Fibroblast of lung (primary cell): ENCODE measurements around the gene CD6. TPM values are rescaled to one million over a fixed set of nuclear protein-coding genes. Genes with fewer than 3 reads are reported as not detected.

ENCODE experiments used
- DNase-seq, 2 donors: peaks; one replicate each; pipeline versions ENCODE4 v3.0.0 to v3.0.0-alpha.2; 2010; ENCODE audit warnings: low read depth in 2 of 2
- H2AFZ ChIP-seq: 2 replicates; pipeline ENCODE4 v1.5.1; 2012; ENCODE audit warnings: low read length, control low read depth, inconsistent platforms
- H3K27ac ChIP-seq: 2 replicates; pipeline ENCODE4 v1.5.1; 2011; ENCODE audit warnings: low read length, control low read depth; ENCODE audit not compliant: insufficient read depth
- H3K27me3 ChIP-seq: 2 replicates; pipeline ENCODE4 v1.5.1; 2011; ENCODE audit warnings: mild to moderate bottlenecking, low read length; ENCODE audit not compliant: control insufficient read depth, insufficient read depth
- H3K36me3 ChIP-seq: 2 replicates; pipeline ENCODE4 v1.5.1; 2011; ENCODE audit warnings: low read length; ENCODE audit not compliant: control insufficient read depth, insufficient read depth
- H3K4me1 ChIP-seq: 2 replicates; pipeline ENCODE4 v1.5.1; 2011; ENCODE audit warnings: low read length; ENCODE audit not compliant: control insufficient read depth, insufficient read depth; ENCODE audit errors: extremely low read depth
- H3K4me2 ChIP-seq: 2 replicates; pipeline ENCODE4 v1.5.1; 2011; ENCODE audit warnings: low read length, control low read depth; ENCODE audit not compliant: insufficient read depth; ENCODE audit errors: extremely low read depth
- H3K4me3 ChIP-seq, 4 experiments: fragments of 200-600 bp in 1 of 4; sonication (generic) in 1 of 4; replicated peaks in 1 of 4; 2 replicates each; pipeline ENCODE4 v1.5.1; 2011 to 2016; ENCODE audit warnings: low read length in 4 of 4, low read depth in 3 of 4, mild to moderate bottlenecking in 3 of 4, control low read depth in 2 of 4, inconsistent platforms in 1 of 4, mixed read lengths in 1 of 4; ENCODE audit not compliant: insufficient read depth in 1 of 4; ENCODE audit errors: control extremely low read depth in 1 of 4
- H3K79me2 ChIP-seq: 2 replicates; pipeline ENCODE4 v1.5.1; 2012; ENCODE audit warnings: mild to moderate bottlenecking, low read length, inconsistent platforms; ENCODE audit not compliant: control insufficient read depth, insufficient read depth
- H3K9ac ChIP-seq: 2 replicates; pipeline ENCODE4 v1.5.1; 2011; ENCODE audit warnings: mild to moderate bottlenecking, low read length, control low read depth; ENCODE audit not compliant: insufficient read depth
- H3K9me3 ChIP-seq: 2 replicates; pipeline ENCODE4 v1.5.1; 2012; ENCODE audit warnings: low read depth, low read length; ENCODE audit not compliant: control insufficient read depth, insufficient read depth
- H4K20me1 ChIP-seq: 2 replicates; pipeline ENCODE4 v1.5.1; 2011; ENCODE audit warnings: low read length; ENCODE audit not compliant: control insufficient read depth, insufficient read depth; ENCODE audit errors: extremely low read depth
- EZH2 ChIP-seq: IDR thresholded peaks from 2 replicates; pipeline ENCODE4 v1.5.1; 2012; ENCODE audit warnings: low read length, control low read depth, mild to moderate bottlenecking; ENCODE audit errors: missing control alignments
- polyA plus RNA-seq, 2 donors: library from polyadenylated mRNA; depleted of rRNA in 1 of 2; stranded (reverse) in 1 of 2; unstranded in 1 of 2; fragments of >200 nt; gene quantifications; 2 replicates each; pipeline ENCODE4 v1.2.1, GENCODE V29; 2011 to 2012; ENCODE audit warnings: missing spikeins in 1 of 2
- total RNA-seq: library from RNA; depleted of rRNA; stranded (reverse); fragments of >200 nt; gene quantifications from 2 replicates; pipeline ENCODE4 v1.2.1, GENCODE V29; 2014
- TF ChIP-seq, protein P1 (sequence below), 2 donors: IDR thresholded peaks in 1 of 2; conservative IDR thresholded peaks in 1 of 2; 1 replicate in 1 of 2; 2 replicates in 1 of 2; pipeline ENCODE4 v1.5.1; 2011 to 2012; ENCODE audit warnings: low read length in 2 of 2, control low read depth in 1 of 2, inconsistent platforms in 1 of 2, low read depth in 1 of 2, mild to moderate bottlenecking in 1 of 2

Gene CD6
- total and polyA plus RNA-seq, 2 donors (not counting 1 experiment from before 2014, with no cell fraction given) = not detected

DNA sequence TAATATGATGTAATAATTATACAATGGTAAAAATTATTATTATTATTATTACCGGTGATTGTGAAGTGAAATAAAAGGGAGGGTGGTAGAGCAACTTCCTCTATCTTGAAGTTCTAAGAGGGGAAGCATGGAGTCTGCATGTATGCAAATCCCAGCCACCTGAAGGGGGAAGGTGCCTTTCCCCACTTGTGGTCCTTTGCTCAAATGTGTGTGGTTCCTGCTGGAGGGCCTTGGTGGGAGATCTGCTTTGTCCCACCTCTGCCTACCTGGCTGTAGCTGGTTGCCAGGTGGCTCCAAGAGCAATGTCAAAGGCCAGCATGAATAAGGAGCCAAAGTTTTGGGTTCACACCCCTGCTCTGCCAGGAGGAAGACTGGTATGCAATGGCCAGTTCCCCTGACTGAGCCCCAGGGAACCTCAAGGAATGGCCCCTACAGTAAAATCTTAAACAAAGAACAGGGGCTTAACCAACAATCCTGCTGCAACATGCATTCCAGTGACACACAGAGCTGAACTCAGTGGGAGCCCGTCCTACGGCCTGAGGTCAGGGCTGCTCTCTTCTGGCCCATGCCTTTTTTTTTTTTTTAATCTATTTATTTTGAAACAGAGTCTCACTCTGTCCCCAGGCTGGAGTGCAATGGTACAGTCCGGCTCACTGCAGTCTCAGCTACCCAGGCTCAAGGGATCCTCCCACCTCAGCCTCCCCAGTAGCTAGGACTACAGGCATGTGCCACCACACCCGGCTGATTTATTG, 38.7 kb upstream of the CD6 start:
- no peaks in the 10 kb centered on the region for H3K4me1 ChIP-seq
- no peak overlapping the region for H2AFZ ChIP-seq
- no peaks in the 10 kb centered on the region for H3K27me3 ChIP-seq
- no peak overlapping the region for H3K4me2 ChIP-seq
- no peak overlapping the region for H3K27ac ChIP-seq
- DNase-seq = no peak
- no peak overlapping the region for H3K4me3 ChIP-seq
- TF ChIP-seq, protein P1, sequence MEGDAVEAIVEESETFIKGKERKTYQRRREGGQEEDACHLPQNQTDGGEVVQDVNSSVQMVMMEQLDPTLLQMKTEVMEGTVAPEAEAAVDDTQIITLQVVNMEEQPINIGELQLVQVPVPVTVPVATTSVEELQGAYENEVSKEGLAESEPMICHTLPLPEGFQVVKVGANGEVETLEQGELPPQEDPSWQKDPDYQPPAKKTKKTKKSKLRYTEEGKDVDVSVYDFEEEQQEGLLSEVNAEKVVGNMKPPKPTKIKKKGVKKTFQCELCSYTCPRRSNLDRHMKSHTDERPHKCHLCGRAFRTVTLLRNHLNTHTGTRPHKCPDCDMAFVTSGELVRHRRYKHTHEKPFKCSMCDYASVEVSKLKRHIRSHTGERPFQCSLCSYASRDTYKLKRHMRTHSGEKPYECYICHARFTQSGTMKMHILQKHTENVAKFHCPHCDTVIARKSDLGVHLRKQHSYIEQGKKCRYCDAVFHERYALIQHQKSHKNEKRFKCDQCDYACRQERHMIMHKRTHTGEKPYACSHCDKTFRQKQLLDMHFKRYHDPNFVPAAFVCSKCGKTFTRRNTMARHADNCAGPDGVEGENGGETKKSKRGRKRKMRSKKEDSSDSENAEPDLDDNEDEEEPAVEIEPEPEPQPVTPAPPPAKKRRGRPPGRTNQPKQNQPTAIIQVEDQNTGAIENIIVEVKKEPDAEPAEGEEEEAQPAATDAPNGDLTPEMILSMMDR (conservative IDR thresholded peaks at IDR 0.05 in 1 of 2, IDR thresholded peaks at IDR 0.05 in 1 of 2; ENCODE audit: low read depth in 1 of 2, low read length in 2 of 2) = no peak
- TF ChIP-seq EZH2 = no peak
- H3K36me3 ChIP-seq = no peaks in the 10 kb centered on the region
- H3K79me2 ChIP-seq = no peaks in the 10 kb centered on the region
- no peaks in the 10 kb centered on the region for H3K9me3 ChIP-seq
- H3K9ac ChIP-seq = no peak overlapping the region
- H4K20me1 ChIP-seq = no peaks in the 10 kb centered on the region

DNA sequence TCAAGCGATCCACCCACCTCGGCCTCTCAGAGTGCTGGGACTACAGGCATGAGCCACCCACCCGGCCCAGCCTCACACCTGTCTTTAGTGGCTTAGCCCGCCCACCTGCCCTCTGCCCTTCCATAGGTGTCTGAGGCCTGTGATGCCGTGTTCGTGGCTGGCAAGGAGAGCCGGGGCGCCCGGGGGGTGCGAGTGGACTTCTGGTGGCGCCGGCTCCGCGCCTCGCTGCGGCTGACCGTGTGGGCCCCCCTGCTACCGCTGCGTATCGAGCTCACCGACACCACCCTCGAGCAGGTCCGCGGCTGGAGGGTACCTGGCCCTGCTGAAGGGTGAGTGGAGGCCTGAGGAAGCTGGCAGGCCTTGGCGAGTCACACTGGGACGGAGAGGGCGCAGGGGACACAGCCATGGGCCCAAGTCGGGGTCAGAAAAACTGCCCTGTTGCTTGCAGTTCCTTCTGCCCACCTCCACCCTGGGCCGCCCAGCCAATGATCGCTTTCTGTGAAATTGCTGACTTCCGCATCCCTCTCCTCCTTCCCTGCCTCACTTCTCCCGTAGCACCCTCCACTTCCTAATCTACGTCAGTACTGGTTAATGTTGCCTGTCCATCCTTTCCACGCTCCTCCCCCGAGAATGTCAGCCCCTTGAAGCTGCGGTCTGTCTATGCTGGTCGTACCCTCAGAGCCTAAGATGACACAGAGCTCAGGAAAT, 37.9 kb upstream of the CD6 start:
- H3K27ac ChIP-seq = no peak overlapping the region
- no peak for DNase-seq
- no peaks in the 10 kb centered on the region for H3K79me2 ChIP-seq
- H3K4me3 ChIP-seq = no peak overlapping the region
- no peaks in the 10 kb centered on the region for H3K4me1 ChIP-seq
- no peaks in the 10 kb centered on the region for H3K27me3 ChIP-seq
- no peak overlapping the region for H2AFZ ChIP-seq
- H3K9me3 ChIP-seq = no peaks in the 10 kb centered on the region
- no peaks in the 10 kb centered on the region for H4K20me1 ChIP-seq
- H3K4me2 ChIP-seq = no peak overlapping the region
- no peak for TF ChIP-seq EZH2
- TF ChIP-seq, protein P1 (conservative IDR thresholded peaks at IDR 0.05 in 1 of 2, IDR thresholded peaks at IDR 0.05 in 1 of 2; ENCODE audit: low read depth in 1 of 2, low read length in 2 of 2) = no peak
- no peak overlapping the region for H3K9ac ChIP-seq
- no peaks in the 10 kb centered on the region for H3K36me3 ChIP-seq

DNA sequence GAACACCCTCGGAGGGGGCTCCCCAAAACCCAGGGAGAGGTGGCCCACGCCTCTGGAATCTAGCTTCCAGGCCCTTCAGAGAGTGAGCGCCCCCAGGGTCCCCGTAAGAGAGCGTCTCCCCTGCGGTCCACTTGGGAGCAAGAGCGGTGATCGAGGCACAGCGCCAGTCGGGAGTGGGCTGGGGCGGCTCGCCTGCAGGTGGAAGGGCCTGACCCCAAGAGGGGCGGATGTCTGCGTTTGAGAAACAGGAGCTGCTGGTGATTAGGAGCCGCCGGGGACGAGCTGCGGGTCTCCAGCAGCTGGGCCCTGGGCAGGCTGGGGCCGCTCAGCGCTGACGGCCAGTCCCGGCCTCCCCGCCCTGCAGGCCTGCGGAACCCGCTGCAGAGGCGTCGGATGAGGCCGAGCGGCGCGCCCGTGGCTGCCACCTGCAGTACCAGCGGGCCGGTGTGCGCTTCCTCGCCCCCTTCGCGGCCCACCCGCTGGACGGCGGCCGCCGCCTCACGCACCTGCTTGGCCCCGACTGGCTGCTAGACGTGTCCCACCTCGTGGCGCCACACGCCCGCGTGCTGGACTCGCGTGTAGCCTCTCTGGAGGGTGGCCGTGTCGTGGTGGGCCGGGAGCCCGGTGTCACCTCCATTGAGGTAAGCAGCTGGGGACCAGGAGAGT, 37.2 kb upstream of the CD6 start:
- Histone ChIP-seq H3K4me1 (no peaks in the 10 kb centered on the region), H3K4me2 (no peak overlapping the region), H3K9me3 (no peaks in the 10 kb centered on the region), H4K20me1 (no peaks in the 10 kb centered on the region), H3K27me3 (no peaks in the 10 kb centered on the region), H3K36me3 (no peaks in the 10 kb centered on the region), H3K27ac (no peak overlapping the region), H3K79me2 (no peaks in the 10 kb centered on the region), H2AFZ (no peak overlapping the region), H3K9ac (no peak overlapping the region), H3K4me3 (no peak overlapping the region)
- no peak for TF ChIP-seq EZH2
- TF ChIP-seq, protein P1 (conservative IDR thresholded peaks at IDR 0.05 in 1 of 2, IDR thresholded peaks at IDR 0.05 in 1 of 2; ENCODE audit: low read depth in 1 of 2, low read length in 2 of 2) = no peak
- DNase-seq = no peak
